Measurements from ENCODE around the gene NADSYN1.

The NADSYN1 gene

DNA sequence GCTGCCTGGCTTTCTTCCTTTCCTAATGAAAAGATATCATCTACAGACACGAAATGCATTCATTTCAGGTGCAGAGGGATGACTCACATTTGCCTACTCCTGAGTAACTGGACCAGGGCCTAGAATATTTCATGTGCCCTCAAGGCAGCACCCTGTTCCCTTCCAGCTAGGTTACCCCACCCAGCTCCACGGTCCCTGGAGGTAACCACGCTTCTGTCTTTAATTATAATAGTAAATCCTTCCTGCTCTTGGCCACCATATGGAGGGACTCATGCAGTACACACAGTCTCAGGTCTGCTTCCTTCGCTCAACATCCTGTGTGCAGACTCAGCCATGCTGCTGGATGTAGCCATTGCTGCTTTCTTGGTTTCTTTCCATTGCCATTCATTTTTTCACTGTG lies 27.1 kb upstream of the NADSYN1 start:
- no peak for DNase-seq (ENCODE audit: low read depth in 2 of 2)
- TF ChIP-seq, protein P1, sequence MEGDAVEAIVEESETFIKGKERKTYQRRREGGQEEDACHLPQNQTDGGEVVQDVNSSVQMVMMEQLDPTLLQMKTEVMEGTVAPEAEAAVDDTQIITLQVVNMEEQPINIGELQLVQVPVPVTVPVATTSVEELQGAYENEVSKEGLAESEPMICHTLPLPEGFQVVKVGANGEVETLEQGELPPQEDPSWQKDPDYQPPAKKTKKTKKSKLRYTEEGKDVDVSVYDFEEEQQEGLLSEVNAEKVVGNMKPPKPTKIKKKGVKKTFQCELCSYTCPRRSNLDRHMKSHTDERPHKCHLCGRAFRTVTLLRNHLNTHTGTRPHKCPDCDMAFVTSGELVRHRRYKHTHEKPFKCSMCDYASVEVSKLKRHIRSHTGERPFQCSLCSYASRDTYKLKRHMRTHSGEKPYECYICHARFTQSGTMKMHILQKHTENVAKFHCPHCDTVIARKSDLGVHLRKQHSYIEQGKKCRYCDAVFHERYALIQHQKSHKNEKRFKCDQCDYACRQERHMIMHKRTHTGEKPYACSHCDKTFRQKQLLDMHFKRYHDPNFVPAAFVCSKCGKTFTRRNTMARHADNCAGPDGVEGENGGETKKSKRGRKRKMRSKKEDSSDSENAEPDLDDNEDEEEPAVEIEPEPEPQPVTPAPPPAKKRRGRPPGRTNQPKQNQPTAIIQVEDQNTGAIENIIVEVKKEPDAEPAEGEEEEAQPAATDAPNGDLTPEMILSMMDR (IDR thresholded peaks at IDR 0.05; ENCODE audit: low read depth, low read length), result no peak
- H3K4me3 ChIP-seq (replicated peaks in 1 of 2; ENCODE audit: low read depth in 2 of 2, low read length in 2 of 2), result no peak overlapping the region

DNA sequence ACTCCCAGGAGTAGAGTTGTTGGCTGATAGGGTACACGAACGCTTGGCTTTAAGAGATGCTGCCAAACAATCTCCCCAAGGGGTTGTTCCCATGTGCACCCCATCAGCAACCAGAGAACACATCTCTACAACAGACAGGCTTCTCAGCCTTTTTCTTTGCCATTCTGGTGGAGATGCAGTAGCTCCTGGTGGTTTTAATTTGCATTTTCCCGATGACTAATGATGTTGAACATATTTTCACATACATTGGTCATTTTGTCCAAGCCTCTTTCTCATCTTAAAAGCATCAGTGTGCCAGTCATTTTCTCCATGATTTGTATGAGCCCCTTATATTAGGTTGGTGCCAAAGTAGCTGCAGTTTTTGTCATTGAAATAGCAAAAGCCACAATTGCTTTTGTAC lies 26.6 kb upstream of the NADSYN1 start:
- TF ChIP-seq, protein P1 (IDR thresholded peaks at IDR 0.05; ENCODE audit: low read depth, low read length), result no peak
- H3K4me3 ChIP-seq (replicated peaks in 1 of 2; ENCODE audit: low read depth in 2 of 2, low read length in 2 of 2), result no peak overlapping the region
- DNase-seq (ENCODE audit: low read depth in 2 of 2), result peak in 1 of 2 donors; percentile 12

DNA sequence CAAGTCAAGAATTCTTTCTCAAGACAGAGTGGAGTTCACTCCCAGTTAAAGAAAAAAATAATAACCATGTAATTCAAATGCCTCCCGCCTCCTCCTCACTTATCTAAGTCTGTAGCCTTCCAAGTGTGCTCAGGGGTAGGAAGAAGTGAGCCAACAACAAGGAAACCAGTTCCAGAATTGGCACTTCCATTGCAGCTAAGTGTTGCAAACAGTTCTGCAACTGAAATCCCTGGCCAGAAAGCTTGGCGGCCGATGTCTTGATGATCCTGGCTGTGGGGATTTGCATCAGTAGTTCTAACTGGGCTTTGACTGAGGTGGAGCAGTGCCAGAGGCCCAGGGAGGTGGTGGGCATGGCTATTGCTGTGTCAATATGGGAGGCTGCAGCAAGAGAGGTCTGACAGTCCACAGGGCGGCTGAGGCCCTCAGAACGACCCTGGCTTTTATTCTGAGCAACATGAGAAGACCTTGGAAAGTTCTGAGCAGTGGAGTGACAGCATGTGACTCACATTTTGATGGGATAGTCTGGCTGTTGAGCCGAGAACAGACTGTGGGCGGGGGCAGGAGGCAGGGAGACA lies 24.1 kb upstream of the NADSYN1 start:
- no peak overlapping the region for H3K4me3 ChIP-seq (replicated peaks in 1 of 2; ENCODE audit: low read depth in 2 of 2, low read length in 2 of 2)
- TF ChIP-seq, protein P1 (IDR thresholded peaks at IDR 0.05; ENCODE audit: low read depth, low read length), result no peak
- DNase-seq (ENCODE audit: low read depth in 2 of 2), result peak in 1 of 2 donors; percentile 94

DNA sequence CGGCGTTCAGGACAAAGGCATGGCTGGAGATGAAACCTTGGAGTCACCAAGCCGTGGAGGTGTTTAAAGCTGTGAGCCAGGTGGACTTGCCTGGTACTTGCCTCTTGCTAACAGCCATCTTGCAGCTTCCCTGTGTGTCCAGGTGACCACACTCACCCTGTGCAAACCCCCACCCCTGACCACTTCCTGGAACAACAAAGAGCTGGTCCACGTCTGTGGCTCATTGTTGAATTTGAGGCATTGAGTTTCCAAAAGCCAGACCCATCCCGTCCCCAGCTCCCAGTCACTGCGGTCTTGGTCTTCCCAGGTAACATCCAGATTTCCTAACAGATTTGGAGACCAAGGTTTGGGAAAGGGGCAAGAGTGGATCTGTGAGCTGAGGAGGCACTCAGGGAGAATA lies 23.3 kb upstream of the NADSYN1 start:
- DNase-seq (ENCODE audit: low read depth in 2 of 2), result no peak
- TF ChIP-seq, protein P1 (IDR thresholded peaks at IDR 0.05; ENCODE audit: low read depth, low read length), result no peak
- no peak overlapping the region for H3K4me3 ChIP-seq (replicated peaks in 1 of 2; ENCODE audit: low read depth in 2 of 2, low read length in 2 of 2)

DNA sequence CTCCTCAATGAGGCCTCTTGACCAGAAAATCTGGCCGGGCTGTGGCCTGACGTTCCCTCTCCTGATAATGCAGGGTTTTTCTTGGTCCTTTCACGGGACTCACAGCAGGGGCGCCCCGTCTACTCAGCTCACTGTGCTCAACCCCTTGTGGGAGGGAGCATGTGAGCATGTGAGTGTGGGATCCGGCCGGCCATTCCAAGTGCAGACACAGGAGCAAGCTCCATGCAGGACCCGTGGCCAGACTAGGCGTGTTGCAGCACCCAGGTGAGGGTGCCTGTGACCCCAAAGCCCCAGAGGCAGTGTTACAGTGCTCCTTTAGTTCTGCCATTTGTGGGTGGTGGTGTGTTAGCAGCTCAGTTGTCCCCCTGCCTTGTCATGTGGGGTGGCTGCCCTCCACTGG lies 22.8 kb upstream of the NADSYN1 start:
- no peak overlapping the region for H3K4me3 ChIP-seq (replicated peaks in 1 of 2; ENCODE audit: low read depth in 2 of 2, low read length in 2 of 2)
- no peak for DNase-seq (ENCODE audit: low read depth in 2 of 2)
- TF ChIP-seq, protein P1 (IDR thresholded peaks at IDR 0.05; ENCODE audit: low read depth, low read length), result no peak

DNA sequence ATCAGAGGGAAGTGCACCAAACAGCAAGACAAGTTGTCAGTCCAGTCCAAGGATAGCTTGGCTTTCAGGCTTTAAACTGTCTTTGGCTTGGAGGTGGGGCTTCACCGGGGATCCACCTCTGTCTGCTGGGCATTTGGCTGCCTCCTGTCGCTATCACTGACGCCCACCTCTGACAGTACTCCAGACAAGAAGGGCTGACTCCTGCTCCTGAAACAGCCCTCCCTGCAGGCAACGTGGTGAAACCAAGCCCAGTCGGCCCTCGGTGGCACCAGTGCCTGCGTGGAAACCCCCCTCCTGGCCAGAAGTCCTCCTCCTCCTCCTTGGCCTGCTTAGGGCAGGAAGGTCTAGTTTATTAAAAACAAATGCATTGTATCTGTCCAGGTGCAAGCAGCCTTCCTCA lies 21.7 kb upstream of the NADSYN1 start:
- DNase-seq (ENCODE audit: low read depth in 2 of 2), result no peak
- no peak overlapping the region for H3K4me3 ChIP-seq (replicated peaks in 1 of 2; ENCODE audit: low read depth in 2 of 2, low read length in 2 of 2)
- TF ChIP-seq, protein P1 (IDR thresholded peaks at IDR 0.05; ENCODE audit: low read depth, low read length), result no peak

All from cardiac fibroblast (primary cell).